GM11168 (cell line): ENCODE measurements around the gene AFAP1.

Experiments
- in situ Hi-C: fragments of 300-500 bp; cut with MboI; formaldehyde crosslinking; loops from one replicate; pipeline ENCODE4 v1.12.0; 2022; ENCODE audit warnings: low sequenced_read_pairs; ENCODE audit not compliant: unreplicated experiment

Gene AFAP1

DNA sequence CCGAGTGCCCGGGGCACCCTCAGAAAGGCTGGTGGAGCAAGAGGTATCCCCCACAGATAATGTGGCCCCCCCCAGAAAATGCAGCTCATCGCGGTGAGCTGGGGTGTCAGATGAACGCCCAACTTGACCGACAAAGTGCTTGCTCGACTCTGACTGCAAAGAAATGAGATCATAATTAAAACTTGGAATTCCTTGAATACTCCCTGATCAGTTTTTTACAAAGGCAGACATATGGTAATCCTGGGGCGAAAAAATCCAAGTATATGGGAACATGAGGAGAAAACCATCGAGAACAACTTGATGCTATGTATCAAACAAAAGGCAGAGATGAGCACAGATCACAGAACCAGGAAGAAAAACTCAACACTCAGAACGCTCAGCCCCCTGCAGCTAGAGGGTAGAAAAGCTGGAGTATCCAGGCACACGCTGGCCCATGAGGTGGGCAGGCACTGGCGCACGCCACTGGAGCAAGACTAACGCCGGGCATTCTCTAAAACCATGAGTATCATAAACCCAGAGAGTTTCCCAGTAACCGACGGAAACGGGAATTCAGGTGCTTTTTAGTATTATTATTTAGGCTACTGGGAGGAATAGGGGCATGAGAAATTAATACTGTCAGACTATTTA, 127.3 kb downstream of the AFAP1 start:
- in situ Hi-C loops = no loop called here

DNA sequence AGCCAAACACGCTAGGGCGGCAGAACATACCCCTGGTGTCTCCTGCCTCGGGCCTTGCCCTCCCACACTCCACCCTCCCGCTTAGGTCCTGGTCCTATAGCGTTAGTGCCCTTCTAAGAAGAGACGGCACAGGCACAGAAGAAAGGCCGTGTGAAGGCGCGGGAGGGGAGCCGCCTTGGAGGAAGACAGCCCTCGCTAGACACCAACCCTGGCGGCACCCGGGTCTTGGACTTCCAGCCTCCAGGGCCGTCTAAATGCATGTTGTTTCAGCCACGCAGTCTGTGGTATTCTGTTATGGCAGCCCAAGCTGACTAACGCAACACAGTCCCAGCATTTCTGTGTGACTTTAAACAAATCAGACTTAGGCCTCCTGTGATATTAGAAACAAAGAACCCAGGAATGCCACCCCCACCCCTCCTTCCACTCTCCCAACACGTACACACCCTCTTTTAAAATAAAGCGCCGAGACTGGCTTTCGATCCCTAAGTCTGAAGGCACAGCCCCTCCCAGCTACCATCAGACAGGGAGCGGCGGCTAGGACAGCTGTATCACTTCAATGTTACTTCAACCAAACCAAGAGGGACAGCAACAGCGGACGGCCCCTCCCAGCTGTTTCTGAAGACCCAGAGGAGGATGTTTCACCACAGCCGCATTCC, 128.0 kb downstream of the AFAP1 start:
- in situ Hi-C loops = no loop called here

DNA sequence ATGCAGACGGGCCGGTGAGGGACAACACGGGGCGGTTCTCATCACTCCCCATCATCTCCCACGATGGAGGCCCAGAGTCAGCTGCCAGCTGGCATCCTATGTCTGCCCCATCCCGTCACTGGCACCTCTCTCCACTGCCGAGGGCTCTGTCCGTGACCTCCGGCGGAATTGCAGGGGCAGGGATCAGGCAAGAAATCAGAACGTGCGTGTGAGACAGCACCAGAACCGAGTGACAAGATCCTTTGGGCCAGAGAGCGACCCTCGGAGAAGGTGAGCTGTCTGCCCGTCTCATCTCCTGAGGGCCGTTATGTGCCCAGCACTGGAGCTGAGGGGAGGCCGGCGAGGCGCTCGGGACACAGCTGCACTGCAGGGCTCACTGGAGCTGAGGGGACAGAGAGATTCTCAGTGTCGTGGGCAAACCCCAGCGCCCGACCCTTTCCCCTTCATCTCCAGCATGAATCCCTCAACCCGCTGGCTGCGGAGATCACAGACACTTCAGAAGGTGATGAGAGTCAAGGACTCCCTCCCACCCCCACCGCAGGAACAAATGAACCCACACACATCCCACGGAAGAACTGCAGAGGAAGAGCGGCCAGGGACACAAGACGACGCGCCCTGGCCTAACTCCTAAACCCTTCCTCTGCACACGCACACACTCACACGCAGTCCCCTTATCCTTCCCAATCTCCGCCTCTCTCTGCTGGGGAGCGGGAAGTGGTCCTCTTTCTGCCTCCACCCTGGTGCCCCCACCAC, 128.7 kb downstream of the AFAP1 start:
- in situ Hi-C loops = no loop called here

DNA sequence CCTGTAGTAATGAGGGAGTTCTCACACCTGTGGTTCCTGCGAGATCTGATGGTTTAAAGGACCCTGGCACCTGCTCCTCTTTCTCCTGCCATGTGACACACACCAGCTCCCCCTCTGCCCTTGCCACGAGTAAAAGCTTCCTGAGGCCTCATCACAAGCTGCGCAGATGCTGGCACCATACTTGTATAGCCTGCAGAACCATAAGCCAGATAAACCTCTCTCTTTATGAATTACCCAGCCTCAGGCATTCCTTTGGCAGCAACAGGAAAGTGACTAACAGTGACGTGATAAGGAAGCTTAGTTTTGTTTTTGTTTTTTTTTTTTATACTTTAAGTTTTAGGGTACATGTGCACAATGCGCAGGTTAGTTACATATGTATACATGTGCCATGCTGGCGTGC, 130.9 kb downstream of the AFAP1 start:
- in situ Hi-C loops = no loop called here

DNA sequence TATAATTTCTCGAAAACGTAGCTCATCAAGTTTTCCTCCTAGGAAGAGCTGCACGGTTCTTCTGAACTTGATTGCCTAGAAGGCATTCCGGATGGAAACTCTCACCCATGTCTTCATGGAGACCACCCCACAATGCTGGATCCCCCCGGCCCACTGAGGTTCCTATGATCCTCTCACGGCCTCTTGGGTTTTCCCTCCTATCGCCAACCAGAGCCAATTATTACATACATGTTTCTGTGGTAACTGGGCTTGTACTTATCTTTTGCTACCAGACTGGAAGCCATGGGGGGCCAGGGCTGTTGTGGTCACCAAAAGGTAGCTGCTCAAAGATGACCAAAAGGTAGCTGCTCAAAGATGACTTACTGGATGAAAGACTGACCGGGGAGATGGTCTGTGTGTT, 131.5 kb downstream of the AFAP1 start:
- in situ Hi-C loops = no loop called here

DNA sequence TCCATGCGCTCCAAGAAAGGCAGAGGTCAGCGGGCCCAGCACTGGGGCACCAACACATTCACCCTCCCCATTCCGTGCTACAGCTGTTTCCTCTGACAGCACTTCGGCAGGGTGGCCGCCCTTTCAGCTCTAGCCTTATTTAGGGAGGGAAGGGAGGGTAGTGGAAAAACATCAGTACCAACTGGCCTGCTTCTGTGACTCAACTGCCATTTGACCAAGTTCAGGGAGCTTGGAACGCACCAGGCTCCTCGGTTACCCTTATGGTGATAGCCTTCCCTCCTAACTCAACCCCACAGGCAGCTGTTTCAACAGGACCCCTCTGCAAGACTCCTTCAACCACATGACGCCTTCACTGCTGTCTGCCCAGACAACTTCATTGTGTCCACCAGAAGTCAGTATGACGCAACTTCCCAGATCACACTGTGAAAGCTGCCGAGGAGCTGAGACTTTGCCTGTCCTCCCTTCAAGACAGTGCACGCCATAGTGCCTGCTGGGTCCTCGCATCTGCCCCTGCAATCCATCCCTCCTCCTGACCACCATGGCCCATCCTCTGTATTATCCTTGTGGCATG, 132.2 kb downstream of the AFAP1 start:
- in situ Hi-C loops = no loop called here

DNA sequence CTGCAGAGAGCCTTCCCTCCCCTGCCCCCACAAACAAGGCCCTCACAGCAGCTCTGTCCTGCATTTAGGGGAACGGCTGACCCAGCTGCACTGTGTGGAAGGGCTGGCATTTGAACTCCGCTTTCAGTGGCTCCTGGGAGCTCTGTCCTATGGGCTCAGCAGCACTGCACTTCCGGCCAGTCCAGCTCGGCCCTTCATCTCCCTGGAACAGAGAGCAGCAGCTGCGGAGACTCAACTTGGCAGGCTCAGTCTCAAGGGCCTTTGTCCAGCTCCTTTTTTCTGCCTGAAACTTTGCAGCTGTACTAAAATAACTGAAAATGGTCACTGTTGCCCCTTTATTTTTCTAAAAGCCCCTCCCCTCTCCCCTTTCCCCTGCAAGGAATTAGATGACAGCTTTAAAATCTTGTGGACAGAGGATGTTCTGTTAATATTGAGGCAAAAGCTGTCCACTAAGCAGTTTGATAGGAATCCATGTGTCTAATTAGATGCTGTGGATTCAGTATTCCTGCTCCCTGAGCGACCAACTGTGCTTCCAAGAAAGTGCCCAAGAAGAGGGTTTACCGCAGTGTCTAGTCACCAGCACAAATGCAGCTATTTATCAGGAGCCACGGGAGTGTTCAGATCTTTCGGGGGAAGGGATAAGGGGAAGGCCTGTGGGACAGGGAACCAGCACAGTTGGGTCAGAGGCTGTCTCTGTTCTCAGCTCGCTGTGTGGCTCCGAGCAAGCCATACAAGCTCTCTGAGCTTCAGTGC, 133.1 kb downstream of the AFAP1 start:
- in situ Hi-C loops = no loop called here

DNA sequence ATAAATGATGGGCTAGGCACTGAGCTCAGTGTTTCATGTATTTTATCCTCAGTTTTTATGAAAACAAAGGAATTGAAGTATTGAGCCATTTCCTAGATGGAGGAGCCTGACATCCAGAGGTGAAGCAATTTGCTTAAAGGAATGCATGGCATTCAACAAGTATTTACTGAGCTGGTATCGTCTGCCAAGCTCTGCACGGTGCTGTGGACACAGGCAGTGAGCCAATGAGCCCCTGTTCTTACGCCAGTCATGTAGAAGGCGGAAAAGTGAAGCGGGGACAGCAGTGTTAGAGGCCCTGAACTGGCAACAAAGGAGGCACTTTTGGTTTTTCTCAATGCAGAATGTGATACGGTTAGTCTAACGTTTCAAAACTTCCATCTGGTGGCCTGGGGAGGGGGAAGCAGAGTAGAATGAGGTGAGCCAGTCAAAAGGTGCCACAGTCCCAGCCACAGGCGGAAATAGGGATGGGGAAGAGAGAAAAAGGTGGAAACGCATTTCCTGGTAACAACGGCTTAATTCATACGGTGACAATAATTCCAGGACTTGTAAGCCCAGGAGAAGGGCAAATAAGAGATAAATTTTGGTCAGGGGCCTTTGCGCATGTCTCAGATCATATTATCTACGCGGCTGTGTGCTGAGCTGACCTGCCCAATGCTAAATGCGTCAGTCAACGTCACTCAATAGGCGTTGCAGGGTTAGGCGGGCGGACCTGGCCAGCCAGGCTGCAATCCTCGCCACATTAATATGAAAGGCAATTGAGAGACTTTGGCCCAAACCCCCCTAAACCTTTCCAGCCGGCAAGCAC, 133.9 kb downstream of the AFAP1 start:
- in situ Hi-C loops = no loop called here

DNA sequence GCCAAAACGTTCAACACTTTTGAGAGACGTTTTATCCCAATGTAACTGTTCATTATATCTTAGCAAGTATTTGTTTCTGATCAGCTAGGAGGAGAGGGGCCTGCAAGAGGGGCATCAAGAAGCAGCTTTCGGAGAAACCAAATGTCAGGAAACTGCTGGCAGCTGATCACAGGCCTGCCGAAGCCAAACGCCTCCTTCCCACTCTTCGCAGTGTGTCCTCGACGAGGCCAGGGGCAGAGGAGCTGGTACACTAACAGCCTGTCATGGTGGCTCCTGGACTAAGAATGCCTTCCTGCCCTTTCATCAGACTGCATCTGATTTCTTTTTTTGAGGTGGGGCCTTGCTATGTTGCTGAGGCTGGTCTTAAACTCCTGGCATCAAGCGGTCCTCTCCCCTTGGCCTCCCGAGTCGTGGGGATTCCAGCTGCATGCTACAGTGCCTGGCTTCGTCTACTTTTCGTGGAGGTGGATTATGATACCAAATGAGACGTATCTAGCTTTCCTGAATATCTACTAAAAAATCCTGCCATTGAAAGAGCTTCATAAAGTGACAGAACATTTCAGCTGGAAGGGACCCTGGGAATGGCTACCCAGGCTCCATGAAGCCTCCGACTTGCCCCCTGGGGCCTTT, 134.8 kb downstream of the AFAP1 start:
- in situ Hi-C loops = loop anchor here (5.0 kb wide), 1 partner anchor 182 kb away; no protein-coding TSS in a partner anchor

DNA sequence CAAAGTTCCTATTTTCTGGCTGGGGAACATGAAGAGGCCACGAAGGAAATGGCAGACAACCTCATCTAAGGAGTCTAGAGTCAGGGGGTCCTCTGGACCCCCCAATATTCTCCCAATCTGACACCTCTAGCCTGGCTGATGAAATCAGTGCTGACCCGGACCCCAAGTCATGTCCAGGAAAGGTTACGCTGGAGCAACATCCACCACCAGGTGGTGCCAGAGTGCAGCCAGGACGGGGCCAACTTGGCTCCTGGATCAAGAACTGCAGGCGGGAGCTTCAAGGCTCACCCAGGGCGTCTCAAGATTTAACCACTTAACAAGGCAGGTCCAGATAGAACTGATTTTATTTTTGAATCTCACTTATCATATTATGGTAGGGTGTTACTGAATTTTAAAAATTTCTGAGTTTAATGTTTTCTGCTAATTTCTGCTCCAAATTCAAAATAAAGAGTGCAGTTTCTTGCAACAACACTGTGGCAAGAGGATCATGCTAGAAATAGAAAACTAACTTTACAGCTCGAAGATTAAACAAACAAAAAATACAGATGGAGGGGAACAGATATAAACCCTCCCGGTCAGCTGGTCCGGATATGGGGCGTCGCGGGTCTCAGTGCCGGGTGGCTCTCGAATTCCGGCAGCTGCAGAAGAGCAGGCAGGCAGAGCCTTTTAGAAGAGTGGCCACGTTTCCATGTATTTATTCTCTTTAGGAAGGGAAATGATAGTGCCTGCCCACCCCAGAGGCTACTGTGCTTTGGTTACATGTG, 135.5 kb downstream of the AFAP1 start:
- in situ Hi-C loops = loop anchor here (5.0 kb wide), 1 partner anchor 183 kb away; no protein-coding TSS in a partner anchor

DNA sequence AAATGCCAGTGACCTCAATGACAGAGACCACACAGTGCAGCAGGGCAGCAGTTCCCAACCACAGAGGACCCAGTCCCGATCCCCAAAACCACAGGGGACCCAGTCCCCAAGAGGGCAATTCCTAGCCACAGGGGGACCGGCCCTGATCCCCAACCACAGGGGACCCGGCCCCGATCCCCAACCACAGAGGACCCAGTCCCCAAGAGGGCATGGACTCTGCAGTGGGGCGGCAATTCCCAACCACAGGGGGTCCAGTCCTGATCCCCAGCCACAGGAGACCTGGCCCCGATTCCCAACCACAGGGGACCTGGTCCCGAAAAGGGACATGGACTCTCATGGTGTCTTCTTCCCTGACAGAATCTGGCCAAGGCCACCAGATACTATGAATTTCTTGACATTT, 136.3 kb downstream of the AFAP1 start:
- in situ Hi-C loops = loop anchor here (5.0 kb wide), 1 partner anchor 184 kb away; no protein-coding TSS in a partner anchor

DNA sequence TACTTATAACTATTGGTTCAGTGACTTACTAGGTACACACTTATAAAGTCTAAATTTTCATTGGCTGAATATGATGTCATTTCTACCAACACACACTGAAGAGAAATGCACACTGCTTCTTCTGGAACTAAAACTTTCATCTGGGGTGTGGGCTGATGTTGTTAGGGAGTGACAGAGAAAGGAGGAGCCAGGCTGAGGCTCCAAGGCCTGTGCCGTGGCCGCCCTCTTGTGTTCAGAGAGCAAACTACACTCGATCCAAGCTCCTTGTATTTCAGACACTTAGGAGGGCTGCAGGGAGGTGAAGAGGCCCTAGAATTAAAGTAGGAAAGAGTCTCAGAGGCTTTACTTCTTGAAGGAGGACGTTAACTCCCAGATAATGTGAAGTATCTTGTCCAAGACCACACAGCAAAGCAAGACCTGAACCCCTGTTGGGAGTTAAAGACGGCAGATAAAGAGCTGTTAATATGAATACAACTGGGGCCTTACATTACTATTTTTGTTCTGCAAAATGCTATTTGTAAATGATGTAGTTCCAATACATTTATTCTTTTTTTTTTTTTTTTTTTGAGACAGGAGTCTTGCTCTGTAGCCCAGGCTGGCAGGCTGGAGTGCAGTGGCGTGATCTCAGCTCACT, 137.5 kb downstream of the AFAP1 start:
- in situ Hi-C loops = loop anchor here (5.0 kb wide), 1 partner anchor 185 kb away; no protein-coding TSS in a partner anchor

DNA sequence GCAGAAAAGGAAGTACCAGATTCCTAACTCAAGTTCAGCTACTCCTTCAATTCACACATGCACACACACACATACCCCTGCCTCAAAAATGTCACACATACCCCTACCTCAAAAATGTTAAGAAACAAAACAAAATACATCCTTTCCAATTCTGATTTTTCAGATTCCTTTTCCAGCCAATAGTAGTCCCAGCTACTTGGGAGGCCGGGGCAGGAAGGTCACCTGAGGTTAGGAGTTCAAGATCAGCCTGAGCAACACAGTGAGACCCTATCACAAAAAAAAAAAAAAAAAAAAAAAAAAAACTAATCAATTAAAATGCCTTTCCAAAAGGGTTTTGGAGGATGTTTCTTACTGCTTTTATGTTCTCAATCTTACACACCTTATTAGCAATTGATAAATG, 138.0 kb downstream of the AFAP1 start:
- in situ Hi-C loops = loop anchor here (5.0 kb wide), 1 partner anchor 186 kb away; no protein-coding TSS in a partner anchor

DNA sequence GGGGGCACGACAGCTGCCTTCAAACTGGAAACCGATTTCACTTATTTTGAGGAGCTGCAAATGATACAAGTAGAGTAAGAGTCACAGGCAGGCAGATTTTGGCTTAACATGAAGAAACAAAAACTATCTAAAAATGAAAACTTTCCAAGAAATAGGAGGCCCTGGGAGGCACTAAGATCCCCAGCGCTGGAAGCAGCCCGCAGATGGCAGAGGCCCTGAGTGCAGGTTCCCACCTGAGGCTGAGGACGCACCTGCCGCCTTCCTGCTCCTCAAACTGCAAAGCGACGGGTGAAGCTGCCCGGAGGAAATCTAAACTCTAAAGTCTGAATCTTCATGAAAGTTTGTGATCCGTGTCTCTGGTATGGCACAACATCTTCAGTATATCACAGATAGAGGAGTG, 138.7 kb downstream of the AFAP1 start:
- in situ Hi-C loops = loop anchor here (5.0 kb wide), 1 partner anchor 186 kb away; no protein-coding TSS in a partner anchor

DNA sequence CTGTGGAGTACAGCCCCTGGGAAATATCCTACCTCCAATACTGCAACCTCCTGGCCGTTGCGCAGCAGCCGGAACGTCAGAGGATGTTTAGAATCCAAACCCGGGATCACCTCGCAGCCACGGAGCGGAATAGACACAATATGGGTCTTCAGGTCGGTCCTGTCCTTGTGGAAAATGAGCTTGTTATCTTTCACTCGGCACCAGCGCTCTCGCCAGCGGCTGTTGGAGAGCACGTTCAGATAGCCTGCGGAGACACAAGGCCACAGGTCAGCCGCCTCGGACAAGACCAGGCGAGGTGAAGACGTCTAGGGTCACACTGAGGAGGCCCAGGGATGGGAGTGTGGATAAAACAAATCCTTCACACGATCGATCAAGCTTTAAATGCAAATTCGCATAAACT, 139.3 kb downstream of the AFAP1 start:
- in situ Hi-C loops = loop anchor here (5.0 kb wide), 1 partner anchor 187 kb away; no protein-coding TSS in a partner anchor

DNA sequence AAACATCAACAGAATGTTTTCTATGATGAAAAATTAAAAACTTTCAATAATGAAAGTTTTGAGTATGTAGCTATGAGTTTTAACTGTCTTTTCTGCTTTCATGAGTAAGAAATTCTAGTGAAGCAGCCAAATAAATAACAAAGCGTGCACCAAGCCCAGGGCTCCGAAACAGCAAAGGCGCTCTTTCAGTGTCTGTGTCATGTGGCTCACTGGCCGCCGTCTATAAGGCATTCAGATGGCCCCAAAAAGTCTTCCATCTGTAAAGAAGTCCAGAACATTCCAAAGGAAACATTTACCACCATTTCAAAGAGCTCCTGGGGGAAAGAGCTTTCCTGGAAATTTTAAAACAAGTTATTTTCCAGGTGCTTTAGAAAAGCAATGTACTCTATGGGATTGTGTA, 139.9 kb downstream of the AFAP1 start:
- in situ Hi-C loops = loop anchor here (5.0 kb wide), 1 partner anchor 188 kb away; no protein-coding TSS in a partner anchor

DNA sequence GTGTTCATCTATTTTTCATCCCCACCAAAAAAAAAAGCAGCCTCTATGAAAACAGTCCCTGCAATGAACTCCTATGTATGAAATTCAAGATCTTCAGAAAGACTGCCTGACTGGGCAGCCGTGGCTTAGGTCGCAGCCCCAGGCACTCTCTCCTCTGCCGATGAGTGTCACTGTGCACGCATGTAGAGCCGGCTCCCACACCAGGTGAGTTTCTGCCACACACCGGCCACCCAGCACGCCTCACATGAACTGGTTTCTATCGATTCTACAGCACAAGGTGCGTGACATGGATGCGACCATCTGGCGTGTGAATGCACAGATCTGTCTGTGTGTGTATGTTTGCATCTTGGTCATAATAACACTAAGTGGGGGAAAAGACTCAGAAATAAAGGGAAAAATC, 140.4 kb downstream of the AFAP1 start:
- in situ Hi-C loops = no loop called here
